Omental fat pad (tissue), 4 donors: ENCODE data around the gene SCGN. TPM values are rescaled to one million over a fixed set of nuclear protein-coding genes. Genes with fewer than 3 reads are reported as not detected.

Experiments used
- ATAC-seq: fragments of 150-250 bp; one replicate; pipeline ENCODE4 v1.9.1; 2016; ENCODE audit warnings: mild to moderate bottlenecking, moderate library complexity; ENCODE audit not compliant: low FRiP score
- DNase-seq: peaks from one replicate; pipeline ENCODE4 v3.0.0-alpha.2; 2019; ENCODE audit warnings: low spot score
- total RNA-seq, 4 donors: library from RNA; depleted of rRNA; stranded (reverse); fragments of >200 nt; gene quantifications; one replicate each; pipeline ENCODE4 v1.1.0, GENCODE V29; 2016
- TF ChIP-seq, protein P1 (sequence below), 3 donors: fragments of 450-650 bp; IDR thresholded peaks; one replicate each; pipeline ENCODE4 v1.5.1; 2016 to 2017; ENCODE audit warnings: antibody characterized with exemption in 3 of 3, mild to moderate bottlenecking in 3 of 3, moderate library complexity in 2 of 3

SCGN gene
- total RNA-seq, 4 donors from 2014 or later: 2.4 to 18.1 (median 6.4) TPM

DNA sequence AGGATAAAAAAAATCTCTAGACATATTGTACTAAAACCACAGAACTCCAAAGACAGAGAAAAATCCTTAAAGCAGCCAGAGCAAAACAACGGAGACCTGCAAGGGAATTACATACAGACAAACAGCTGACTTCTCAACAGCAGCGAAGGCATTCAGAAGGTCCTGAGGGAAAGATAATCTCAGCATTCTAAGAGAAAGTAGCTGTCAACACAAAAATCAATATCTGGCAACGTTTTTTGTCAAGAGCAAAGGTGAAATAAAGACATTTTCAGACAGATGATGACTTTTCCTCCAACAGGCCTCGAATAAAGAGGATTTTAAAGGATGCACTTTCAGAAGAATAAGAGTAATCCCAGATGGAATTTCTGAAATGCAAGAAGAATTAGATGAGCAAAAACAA lies 6.1 kb upstream of the SCGN start:
- DNase-seq (no peak), ATAC-seq (no peak)
- TF ChIP-seq, protein P1, sequence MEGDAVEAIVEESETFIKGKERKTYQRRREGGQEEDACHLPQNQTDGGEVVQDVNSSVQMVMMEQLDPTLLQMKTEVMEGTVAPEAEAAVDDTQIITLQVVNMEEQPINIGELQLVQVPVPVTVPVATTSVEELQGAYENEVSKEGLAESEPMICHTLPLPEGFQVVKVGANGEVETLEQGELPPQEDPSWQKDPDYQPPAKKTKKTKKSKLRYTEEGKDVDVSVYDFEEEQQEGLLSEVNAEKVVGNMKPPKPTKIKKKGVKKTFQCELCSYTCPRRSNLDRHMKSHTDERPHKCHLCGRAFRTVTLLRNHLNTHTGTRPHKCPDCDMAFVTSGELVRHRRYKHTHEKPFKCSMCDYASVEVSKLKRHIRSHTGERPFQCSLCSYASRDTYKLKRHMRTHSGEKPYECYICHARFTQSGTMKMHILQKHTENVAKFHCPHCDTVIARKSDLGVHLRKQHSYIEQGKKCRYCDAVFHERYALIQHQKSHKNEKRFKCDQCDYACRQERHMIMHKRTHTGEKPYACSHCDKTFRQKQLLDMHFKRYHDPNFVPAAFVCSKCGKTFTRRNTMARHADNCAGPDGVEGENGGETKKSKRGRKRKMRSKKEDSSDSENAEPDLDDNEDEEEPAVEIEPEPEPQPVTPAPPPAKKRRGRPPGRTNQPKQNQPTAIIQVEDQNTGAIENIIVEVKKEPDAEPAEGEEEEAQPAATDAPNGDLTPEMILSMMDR (IDR thresholded peaks at IDR 0.05): no peak

DNA sequence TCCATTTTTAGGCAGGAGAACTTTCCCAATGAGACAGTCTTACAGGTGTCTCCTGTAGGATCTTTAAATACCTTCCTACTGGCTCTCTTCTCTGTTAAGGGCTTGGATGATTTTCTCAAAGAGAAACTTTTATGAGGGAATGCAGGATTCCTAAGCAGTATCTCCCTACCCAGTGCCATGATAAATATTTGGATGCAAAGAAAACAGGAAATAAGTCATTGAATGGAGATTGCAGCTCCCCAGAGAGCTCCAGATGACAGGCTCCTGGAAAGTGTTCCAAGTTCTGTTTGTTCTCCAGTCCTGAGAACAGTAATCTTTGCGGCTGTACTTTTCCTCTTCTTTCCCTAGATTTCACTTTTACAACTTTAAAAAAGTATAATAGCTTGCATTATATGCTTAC lies 2.4 kb upstream of the SCGN start:
- TF ChIP-seq, protein P1 (IDR thresholded peaks at IDR 0.05): no peak
- ATAC-seq: no peak
- no peak for DNase-seq

DNA sequence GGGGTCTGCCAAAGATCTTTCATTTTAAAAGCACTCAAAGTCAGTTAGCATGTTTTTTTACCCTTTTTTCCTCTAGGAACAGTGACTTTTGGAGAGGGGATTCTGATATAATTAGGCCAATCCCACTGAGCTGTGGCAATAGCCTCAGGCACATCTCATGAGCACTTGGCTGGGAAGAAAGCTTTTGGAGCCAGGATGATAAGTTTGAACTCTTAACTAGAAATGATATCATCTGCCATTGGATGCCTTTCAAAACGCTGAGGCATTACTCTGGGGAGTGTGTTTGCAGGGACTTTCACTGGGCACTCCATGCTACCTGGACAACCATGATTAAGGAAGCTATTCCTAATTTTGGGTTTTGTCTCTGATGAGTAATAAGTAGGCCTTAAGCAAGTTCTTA lies 3.7 kb downstream of the SCGN start:
- DNase-seq: no peak
- no peak for ATAC-seq
- TF ChIP-seq, protein P1 (IDR thresholded peaks at IDR 0.05): no peak

DNA sequence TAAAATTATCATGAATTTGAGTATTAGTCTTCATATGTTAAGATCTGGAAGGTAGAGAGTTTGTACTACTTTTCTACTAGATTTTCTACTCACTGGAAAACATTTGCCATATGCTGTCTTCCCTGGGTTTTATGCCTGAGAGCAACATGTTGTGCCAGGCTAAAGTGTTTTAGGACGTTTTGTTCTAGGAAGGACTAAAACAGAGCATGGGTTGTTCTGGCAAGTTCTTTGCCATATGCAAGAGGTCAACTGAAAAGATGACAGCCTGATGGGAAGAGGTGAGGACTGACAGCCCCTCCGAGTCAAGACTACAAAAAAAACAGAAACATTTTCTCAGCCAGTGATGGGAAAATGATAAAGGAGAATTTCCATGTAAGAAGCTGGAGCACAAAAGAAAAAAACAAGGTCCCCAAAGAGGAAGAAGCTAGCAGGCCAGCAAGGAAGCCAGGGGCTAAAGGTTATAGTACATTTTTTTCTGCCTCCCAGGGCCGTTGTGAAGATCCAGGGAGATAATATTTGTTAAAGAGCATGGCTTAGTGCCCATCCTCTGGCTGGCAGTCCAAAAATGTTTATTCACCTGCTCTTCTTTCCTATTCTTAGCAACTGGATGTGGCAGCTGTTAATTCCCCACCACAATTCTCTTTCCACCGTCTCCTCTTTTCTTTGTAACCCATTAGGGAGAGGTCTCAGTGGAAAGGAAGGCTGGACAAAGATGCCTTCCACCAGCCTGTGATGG lies 7.8 kb downstream of the SCGN start:
- ATAC-seq (no peak), DNase-seq (no peak)
- TF ChIP-seq, protein P1 (IDR thresholded peaks at IDR 0.05): no peak

DNA sequence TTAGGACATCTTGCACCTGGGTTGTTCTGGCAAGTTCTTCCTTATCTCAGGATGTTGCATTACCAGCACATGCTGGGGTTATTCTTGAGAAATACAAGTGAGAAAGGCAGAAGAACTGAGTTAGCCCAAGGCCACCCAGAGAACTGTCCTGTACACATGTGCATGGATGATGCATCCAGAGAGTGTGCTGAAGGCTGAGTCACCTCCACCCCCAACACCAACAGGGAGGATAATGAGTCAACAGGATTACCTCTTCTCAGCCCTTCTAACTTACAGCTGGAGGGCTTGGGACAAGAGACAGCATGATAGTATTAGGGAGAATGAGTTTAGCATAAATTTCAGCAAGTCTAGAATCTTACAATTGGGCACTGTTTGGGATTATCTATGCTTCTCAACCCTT lies 8.5 kb downstream of the SCGN start:
- DNase-seq (no peak), ATAC-seq (no peak)
- TF ChIP-seq, protein P1 (IDR thresholded peaks at IDR 0.05): no peak

DNA sequence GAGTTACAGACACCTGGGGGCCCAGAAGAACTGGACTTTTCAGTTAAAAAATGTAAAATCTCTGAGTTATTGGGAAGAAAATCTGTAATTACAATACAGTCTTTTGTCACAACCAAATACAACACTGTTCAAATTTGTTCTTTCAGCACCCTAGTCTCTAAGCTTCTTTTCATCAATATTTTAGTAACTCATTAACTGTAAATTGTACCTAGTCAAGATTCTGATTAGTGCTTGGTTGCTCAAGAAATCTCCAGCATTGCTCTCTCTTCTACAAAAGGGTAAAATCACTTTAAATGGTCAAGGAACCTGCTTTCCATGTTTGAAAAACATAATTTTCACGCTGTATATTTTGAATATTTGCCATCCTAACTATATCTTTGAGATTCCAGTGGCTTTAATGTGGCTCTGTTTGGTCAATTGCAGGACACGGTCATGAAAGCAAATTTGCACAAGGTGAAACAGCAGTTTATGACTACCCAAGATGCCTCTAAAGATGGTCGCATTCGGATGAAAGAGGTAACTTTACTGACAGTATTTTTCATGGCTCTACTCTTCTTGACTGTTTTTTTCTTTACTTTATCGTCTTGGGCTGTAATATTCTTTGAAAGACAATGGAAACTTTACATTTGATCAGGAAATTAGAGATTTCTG lies 9.2 kb downstream of the SCGN start:
- ATAC-seq: no peak

More for the DNA sequence above, 9.2 kb downstream of the SCGN start:
- no peak for DNase-seq
- TF ChIP-seq, protein P1 (IDR thresholded peaks at IDR 0.05): no peak
